BLaER1 treated with 17β-estradiol and CSF1 and Interleukin-3, amounts not matched to agents 10 nM and 100 nM (cell line): Measurements from ENCODE around the gene PDF.

Source experiments
- H3K27ac ChIP-seq, 11 experiments: shearing (Covaris generic); formaldehyde crosslinking; 2 replicates each; pipeline ENCODE4 v1.8.1; 2022
- H3K27me3 ChIP-seq, 11 experiments: shearing (Covaris generic); formaldehyde crosslinking; 2 replicates each; pipeline ENCODE4 v1.8.1; 2022
- H3K36me3 ChIP-seq, 11 experiments: shearing (Covaris generic); formaldehyde crosslinking; 2 replicates each; pipeline ENCODE4 v1.8.1; 2022
- H3K4me1 ChIP-seq, 10 experiments: shearing (Covaris generic); formaldehyde crosslinking; 2 replicates each; pipeline ENCODE4 v1.8.1; 2022
- H3K4me2 ChIP-seq, 11 experiments: shearing (Covaris generic); formaldehyde crosslinking; 2 replicates each; pipeline ENCODE4 v1.8.1; 2022
- H3K4me3 ChIP-seq, 10 experiments: shearing (Covaris generic); formaldehyde crosslinking; 2 replicates each; pipeline ENCODE4 v1.8.1; 2022
- H3K9ac ChIP-seq, 11 experiments: shearing (Covaris generic); formaldehyde crosslinking; 2 replicates each; pipeline ENCODE4 v1.8.1; 2022
- H3K9me3 ChIP-seq, 11 experiments: shearing (Covaris generic); formaldehyde crosslinking; replicated peaks in 1 of 11; 2 replicates each; pipeline ENCODE4 v1.8.1; 2022
- H4K20me1 ChIP-seq, 11 experiments: shearing (Covaris generic); formaldehyde crosslinking; 2 replicates each; pipeline ENCODE4 v1.8.1; 2022
- Cebpa-rat ChIP-seq, 11 experiments: shearing (Covaris generic); IDR thresholded peaks; 2 replicates each; pipeline ENCODE4 v1.8.1; 2022

PDF gene

GRCh38 chr16:69349536-69349935, 19.1 kb upstream of the PDF start:
- H3K27ac ChIP-seq, result no peak overlapping the region
- H3K9ac ChIP-seq, result 0 out of 22 replicates have a peak overlapping the region, but pooled peaks of 1 of the 11 experiments have one; percentile 2
- H4K20me1 ChIP-seq, result peaks cover 0 to 28% (median 0%) of the 10 kb centered on the region in 11 experiments; a peak in 8 of 22 replicates
- no peak overlapping the region for H3K4me2 ChIP-seq
- H3K4me3 ChIP-seq, result no peak overlapping the region
- H3K4me1 ChIP-seq, result peaks cover 3 to 33% (median 21%) of the 10 kb centered on the region in 10 experiments; a peak in 18 of 20 replicates
- TF ChIP-seq Cebpa-rat (IDR thresholded peaks at IDR 0.05), result no peak
- H3K9me3 ChIP-seq, result no peaks in the 10 kb centered on the region
- peaks cover 39 to 96% (median 76%) of the 10 kb centered on the region in 11 experiments for H3K36me3 ChIP-seq
- H3K27me3 ChIP-seq, result no peaks in the 10 kb centered on the region

- no peak overlapping the region for H3K4me3 ChIP-seq
- H3K9ac ChIP-seq, result no peak overlapping the region
- peaks cover 48 to 96% (median 80%) of the 10 kb centered on the region in 11 experiments for H3K36me3 ChIP-seq
- no peak overlapping the region for H3K4me2 ChIP-seq
- peaks cover 0 to 40% (median 8%) of the 10 kb centered on the region in 11 experiments; a peak in 10 of 22 replicates for H4K20me1 ChIP-seq
- H3K27me3 ChIP-seq, result no peaks in the 10 kb centered on the region
- H3K9me3 ChIP-seq, result no peaks in the 10 kb centered on the region
- no peak for TF ChIP-seq Cebpa-rat (IDR thresholded peaks at IDR 0.05)
- H3K4me1 ChIP-seq, result peaks cover 3 to 37% (median 21%) of the 10 kb centered on the region in 10 experiments; a peak in 16 of 20 replicates
- H3K27ac ChIP-seq, result no peak overlapping the region
These were observed 17.8 kb upstream of the PDF start for GRCh38 chr16:69348222-69348621.

DNA sequence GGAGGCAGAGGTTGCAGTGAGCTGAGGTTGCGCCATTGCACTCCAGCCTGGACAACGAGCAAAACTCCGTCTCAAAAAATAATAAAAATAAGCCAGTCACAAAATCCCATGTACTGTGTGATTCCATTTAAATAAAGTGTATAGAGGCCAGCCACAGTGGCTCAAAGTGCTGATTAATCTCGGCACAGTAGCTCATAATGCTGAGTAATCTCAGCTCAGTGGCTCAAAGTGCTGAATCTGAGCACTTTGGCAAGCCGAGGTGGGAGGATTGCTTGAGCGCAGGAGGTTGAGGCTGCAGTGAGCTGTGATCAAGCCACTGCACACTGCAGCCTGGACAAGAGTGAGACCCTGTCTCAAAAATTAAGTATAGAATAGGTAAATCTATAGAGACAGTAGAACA, 16.3 kb upstream of the PDF start:
- no peaks in the 10 kb centered on the region for H3K9me3 ChIP-seq
- peaks cover 6 to 51% (median 30%) of the 10 kb centered on the region in 10 experiments; a peak in 19 of 20 replicates for H3K4me1 ChIP-seq
- TF ChIP-seq Cebpa-rat (IDR thresholded peaks at IDR 0.05), result no peak
- H3K36me3 ChIP-seq, result peaks cover 50 to 96% (median 82%) of the 10 kb centered on the region in 11 experiments
- peak overlapping the region in 6 of 11 experiments; percentile 23 to 79 (median 67); a peak in 11 of 22 replicates for H3K4me2 ChIP-seq
- peaks cover 0 to 41% (median 14%) of the 10 kb centered on the region in 11 experiments; a peak in 11 of 22 replicates for H4K20me1 ChIP-seq
- H3K9ac ChIP-seq, result no peak overlapping the region
- H3K4me3 ChIP-seq, result no peak overlapping the region
- peak overlapping the region in 4 of 11 experiments; percentile 2 to 60 (median 40); a peak in 4 of 22 replicates for H3K27ac ChIP-seq
- H3K27me3 ChIP-seq, result no peaks in the 10 kb centered on the region

- peak overlapping the region in 1 of 11 experiments; percentile 41; a peak in 2 of 22 replicates for H3K9ac ChIP-seq
- H3K27me3 ChIP-seq, result no peaks in the 10 kb centered on the region
- H3K4me1 ChIP-seq, result peaks cover 13 to 58% (median 37%) of the 10 kb centered on the region in 10 experiments
- peak overlapping the region in 4 of 11 experiments; percentile 2 to 60 (median 46); a peak in 8 of 22 replicates for H3K27ac ChIP-seq
- no peaks in the 10 kb centered on the region for H3K9me3 ChIP-seq
- no peak overlapping the region for H3K4me3 ChIP-seq
- peaks cover 51 to 96% (median 82%) of the 10 kb centered on the region in 11 experiments for H3K36me3 ChIP-seq
- peak overlapping the region in 8 of 11 experiments; percentile 18 to 79 (median 66); a peak in 14 of 22 replicates for H3K4me2 ChIP-seq
- H4K20me1 ChIP-seq, result peaks cover 0 to 46% (median 14%) of the 10 kb centered on the region in 11 experiments; a peak in 12 of 22 replicates
- no peak for TF ChIP-seq Cebpa-rat (IDR thresholded peaks at IDR 0.05)
These were observed 15.5 kb upstream of the PDF start for GRCh38 chr16:69345923-69346322.

GRCh38 chr16:69344171-69344570, 13.8 kb upstream of the PDF start:
- peaks cover 0 to 46% (median 14%) of the 10 kb centered on the region in 11 experiments; a peak in 12 of 22 replicates for H4K20me1 ChIP-seq

DNA sequence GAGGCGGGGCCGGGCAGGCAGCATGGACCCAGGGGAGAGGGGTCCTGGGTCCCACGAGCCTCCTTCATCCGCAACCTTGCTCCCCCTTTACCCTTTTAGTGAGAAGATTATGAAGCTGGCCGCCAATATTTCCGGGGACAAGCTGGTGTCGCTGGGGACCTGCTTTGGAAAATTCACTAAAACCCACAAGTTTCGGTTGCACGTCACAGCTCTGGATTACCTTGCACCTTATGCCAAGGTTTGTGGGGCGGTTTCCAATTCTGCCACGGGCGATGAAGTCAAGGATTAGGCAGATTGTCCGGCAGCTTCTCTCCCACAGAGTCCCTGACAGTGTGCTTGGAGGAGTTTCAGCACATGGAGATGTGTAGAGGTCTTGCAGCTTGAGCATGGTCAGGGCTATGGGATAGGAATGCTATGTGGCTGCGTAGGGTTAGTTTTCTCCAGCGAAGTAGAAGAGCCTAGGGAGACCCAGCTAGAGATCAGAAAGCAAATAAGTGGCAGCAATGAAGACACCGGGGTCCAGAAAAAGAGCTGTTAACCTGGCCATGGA, 9.8 kb upstream of the PDF start:
- no peaks in the 10 kb centered on the region for H3K27me3 ChIP-seq
- H3K4me1 ChIP-seq, result peaks cover 33 to 56% (median 41%) of the 10 kb centered on the region in 10 experiments
- no peaks in the 10 kb centered on the region for H3K9me3 ChIP-seq
- H3K4me3 ChIP-seq, result peak overlapping the region; percentile 78 to 99 (median 87)
- peak overlapping the region; percentile 79 to 95 (median 92) for H3K4me2 ChIP-seq
- H3K27ac ChIP-seq, result peak overlapping the region; percentile 62 to 95 (median 91)
- H4K20me1 ChIP-seq, result peaks cover 0 to 34% (median 9%) of the 10 kb centered on the region in 11 experiments; a peak in 12 of 22 replicates
- peaks cover 52 to 71% (median 63%) of the 10 kb centered on the region in 11 experiments for H3K36me3 ChIP-seq
- no peak for TF ChIP-seq Cebpa-rat (IDR thresholded peaks at IDR 0.05)
- H3K9ac ChIP-seq, result peak overlapping the region; percentile 87 to 96 (median 92)

More at GRCh38 chr16:69344171-69344570, 13.8 kb upstream of the PDF start:
- Histone ChIP-seq H3K4me3 (no peak overlapping the region), H3K4me1 (peaks cover 19 to 64% (median 43%) of the 10 kb centered on the region in 10 experiments), H3K9ac (no peak overlapping the region), H3K4me2 (peak overlapping the region in 1 of 11 experiments; percentile 68; a peak in 1 of 22 replicates), H3K9me3 (no peaks in the 10 kb centered on the region), H3K27me3 (no peaks in the 10 kb centered on the region), H3K36me3 (peaks cover 40 to 87% (median 72%) of the 10 kb centered on the region in 11 experiments), H3K27ac (no peak overlapping the region)
- no peak for TF ChIP-seq Cebpa-rat (IDR thresholded peaks at IDR 0.05)

- Histone ChIP-seq H3K27ac (peak within 1 kb of the TSS; percentile 64 to 95 (median 91)), H3K27me3 (no peaks in the 10 kb centered on the region), H3K4me3 (peak within 1 kb of the TSS; percentile 78 to 99 (median 87)), H3K4me1 (peaks cover 33 to 49% (median 40%) of the 10 kb centered on the region in 10 experiments), H3K36me3 (peaks cover 58 to 71% (median 63%) of the 10 kb centered on the region in 11 experiments), H3K9ac (peak within 1 kb of the TSS; percentile 87 to 96 (median 92)), H4K20me1 (peaks cover 0 to 29% (median 9%) of the 10 kb centered on the region in 11 experiments; a peak in 10 of 22 replicates), H3K9me3 (no peaks in the 10 kb centered on the region), H3K4me2 (peak within 1 kb of the TSS; percentile 89 to 98 (median 94))
- TF ChIP-seq Cebpa-rat (IDR thresholded peaks at IDR 0.05), result no peak
These were observed 9.1 kb upstream of the PDF start, which contains the start of the genes COG8 and NIP7 for GRCh38 chr16:69339289-69340094. Gene COG8 (minus strand): TSS chr16:69339564. CDS start chr16:69339552, 12 bp downstream. Gene NIP7 (plus strand): TSS chr16:69339772. CDS start chr16:69339830, 58 bp downstream.

- Histone ChIP-seq H3K4me2 (peak overlapping the region; percentile 89 to 98 (median 94)), H3K36me3 (peaks cover 58 to 71% (median 63%) of the 10 kb centered on the region in 11 experiments), H3K4me1 (peaks cover 36 to 54% (median 41%) of the 10 kb centered on the region in 10 experiments), H3K9me3 (no peaks in the 10 kb centered on the region), H3K9ac (peak overlapping the region; percentile 85 to 96 (median 92)), H3K27me3 (no peaks in the 10 kb centered on the region), H3K4me3 (peak overlapping the region; percentile 78 to 99 (median 87)), H4K20me1 (peaks cover 0 to 24% (median 8%) of the 10 kb centered on the region in 11 experiments; a peak in 9 of 22 replicates), H3K27ac (peak overlapping the region; percentile 64 to 95 (median 91))
- no peak for TF ChIP-seq Cebpa-rat (IDR thresholded peaks at IDR 0.05)
These were observed 8.3 kb upstream of the PDF start for GRCh38 chr16:69338557-69339288.
